ENCODE data around the gene PDE9A. TPM values are rescaled to one million over a fixed set of nuclear protein-coding genes. Genes with fewer than 3 reads are reported as not detected.

The PDE9A gene
- total and polyA plus RNA-seq, 2 experiments from 2014 or later: not detected

- no peaks in the 10 kb centered on the region for H3K9me3 ChIP-seq (ENCODE audit: low read depth)
- H3K36me3 ChIP-seq (ENCODE audit: low read depth): no peaks in the 10 kb centered on the region
- no peak overlapping the region for H3K9ac ChIP-seq
- DNase-seq: no peak
- no peaks in the 10 kb centered on the region for H3K4me1 ChIP-seq (ENCODE audit: insufficient read depth)
- H3K27me3 ChIP-seq (replicated peaks; ENCODE audit: insufficient read depth): peaks cover 38% of the 10 kb centered on the region
- no peak overlapping the region for H3K27ac ChIP-seq
- H4K20me1 ChIP-seq (ENCODE audit: insufficient read depth): no peaks in the 10 kb centered on the region
- WGBS, 2 experiments (ENCODE audit: low coverage in 1 of 2, low lambda C conversion rate in 2 of 2, missing lambda C conversion rate in 2 of 2): 48 to 54% methylated on average over 16 to 17 of the region's 18 CpGs
- H3K4me2 ChIP-seq (ENCODE audit: unreplicated experiment): no peak overlapping the region
- H2AFZ ChIP-seq: no peak overlapping the region
- no peaks in the 10 kb centered on the region for H3K9me2 ChIP-seq (ENCODE audit: insufficient read depth)
- no peaks in the 10 kb centered on the region for H3K79me2 ChIP-seq (ENCODE audit: insufficient read depth)
- H3K4me3 ChIP-seq: no peak overlapping the region
- no peaks in the 10 kb centered on the region for H3F3A ChIP-seq (ENCODE audit: insufficient read depth)
- in situ Hi-C loops (cut with MboI): no loop called here
- TF ChIP-seq EZH2phosphoT487 (IDR thresholded peaks at IDR 0.05; ENCODE audit: insufficient read depth, low read depth) (no peak), EZH2 (IDR thresholded peaks at IDR 0.05; ENCODE audit: insufficient read depth, poor library complexity, severe bottlenecking) (no peak)
These were observed 123.8 kb downstream of the PDE9A start for GRCh38 chr21:42777064-42777756.

GRCh38 chr21:42777757-42778344, 124.4 kb downstream of the PDE9A start:
- Histone ChIP-seq H4K20me1 (ENCODE audit: insufficient read depth) (no peaks in the 10 kb centered on the region), H3K36me3 (ENCODE audit: low read depth) (no peaks in the 10 kb centered on the region), H3K4me3 (no peak overlapping the region), H2AFZ (no peak overlapping the region), H3F3A (ENCODE audit: insufficient read depth) (no peaks in the 10 kb centered on the region), H3K79me2 (ENCODE audit: insufficient read depth) (no peaks in the 10 kb centered on the region), H3K27ac (no peak overlapping the region), H3K9ac (no peak overlapping the region), H3K9me3 (ENCODE audit: low read depth) (no peaks in the 10 kb centered on the region), H3K4me1 (ENCODE audit: insufficient read depth) (no peaks in the 10 kb centered on the region), H3K4me2 (ENCODE audit: unreplicated experiment) (no peak overlapping the region), H3K9me2 (ENCODE audit: insufficient read depth) (no peaks in the 10 kb centered on the region), H3K27me3 (replicated peaks; ENCODE audit: insufficient read depth) (peaks cover 42% of the 10 kb centered on the region)
- TF ChIP-seq EZH2phosphoT487 (IDR thresholded peaks at IDR 0.05; ENCODE audit: insufficient read depth, low read depth): no peak
- TF ChIP-seq EZH2 (IDR thresholded peaks at IDR 0.05; ENCODE audit: insufficient read depth, poor library complexity, severe bottlenecking): no peak
- 52 to 53% methylated on average over 20 to 21 of the region's 21 CpGs for WGBS, 2 experiments (ENCODE audit: low coverage in 1 of 2, low lambda C conversion rate in 2 of 2, missing lambda C conversion rate in 2 of 2)
- in situ Hi-C loops (cut with MboI): no loop called here
- no peak for DNase-seq

- WGBS, 2 experiments (ENCODE audit: low coverage in 1 of 2, low lambda C conversion rate in 2 of 2, missing lambda C conversion rate in 2 of 2): 35 to 40% methylated on average over 10 of the region's 10 CpGs
- Histone ChIP-seq H3K9ac (no peak overlapping the region), H2AFZ (no peak overlapping the region), H3K4me3 (no peak overlapping the region), H3K4me2 (ENCODE audit: unreplicated experiment) (no peak overlapping the region), H3K9me3 (ENCODE audit: low read depth) (no peaks in the 10 kb centered on the region), H4K20me1 (ENCODE audit: insufficient read depth) (no peaks in the 10 kb centered on the region), H3K79me2 (ENCODE audit: insufficient read depth) (no peaks in the 10 kb centered on the region), H3K27me3 (replicated peaks; ENCODE audit: insufficient read depth) (peaks cover 49% of the 10 kb centered on the region), H3K36me3 (ENCODE audit: low read depth) (no peaks in the 10 kb centered on the region), H3F3A (ENCODE audit: insufficient read depth) (no peaks in the 10 kb centered on the region), H3K27ac (no peak overlapping the region), H3K4me1 (ENCODE audit: insufficient read depth) (no peaks in the 10 kb centered on the region), H3K9me2 (ENCODE audit: insufficient read depth) (no peaks in the 10 kb centered on the region)
- TF ChIP-seq EZH2 (IDR thresholded peaks at IDR 0.05; ENCODE audit: insufficient read depth, poor library complexity, severe bottlenecking): no peak
- no peak for TF ChIP-seq EZH2phosphoT487 (IDR thresholded peaks at IDR 0.05; ENCODE audit: insufficient read depth, low read depth)
- no peak for DNase-seq
- in situ Hi-C loops (cut with MboI): no loop called here
These were observed 126.0 kb downstream of the PDE9A start for GRCh38 chr21:42779431-42779861.

GRCh38 chr21:42780617-42781016, 127.2 kb downstream of the PDE9A start:
- Histone ChIP-seq H3K27ac (no peak overlapping the region), H3K27me3 (replicated peaks; ENCODE audit: insufficient read depth) (peaks cover 55% of the 10 kb centered on the region), H3K79me2 (ENCODE audit: insufficient read depth) (no peaks in the 10 kb centered on the region), H3K4me3 (no peak overlapping the region), H3K36me3 (ENCODE audit: low read depth) (no peaks in the 10 kb centered on the region), H3K9me3 (ENCODE audit: low read depth) (no peaks in the 10 kb centered on the region), H3K4me1 (ENCODE audit: insufficient read depth) (no peaks in the 10 kb centered on the region), H3K9me2 (ENCODE audit: insufficient read depth) (no peaks in the 10 kb centered on the region), H2AFZ (no peak overlapping the region), H3K9ac (no peak overlapping the region), H3F3A (ENCODE audit: insufficient read depth) (no peaks in the 10 kb centered on the region), H3K4me2 (ENCODE audit: unreplicated experiment) (no peak overlapping the region), H4K20me1 (ENCODE audit: insufficient read depth) (no peaks in the 10 kb centered on the region)
- WGBS, 2 experiments (ENCODE audit: low coverage in 1 of 2, low lambda C conversion rate in 2 of 2, missing lambda C conversion rate in 2 of 2): 16 to 33% methylated on average over 8 of the region's 8 CpGs
- in situ Hi-C loops (cut with MboI): no loop called here
- TF ChIP-seq EZH2phosphoT487 (IDR thresholded peaks at IDR 0.05; ENCODE audit: insufficient read depth, low read depth): no peak
- no peak for TF ChIP-seq EZH2 (IDR thresholded peaks at IDR 0.05; ENCODE audit: insufficient read depth, poor library complexity, severe bottlenecking)
- DNase-seq: no peak
